HFF-Myc (cell line): ENCODE data around the gene SASH1.

ENCODE experiments used
- DNase-seq: peaks from one replicate; pipeline ENCODE4 v3.0.0-alpha.2; 2011; ENCODE audit warnings: low read depth; ENCODE audit errors: extremely low read depth
- H3K4me3 ChIP-seq: replicated peaks from 2 replicates; pipeline ENCODE4 v1.5.1; 2011; ENCODE audit warnings: low read depth, mild to moderate bottlenecking, control low read depth, low read length
- TF ChIP-seq, protein P1 (sequence below): IDR thresholded peaks from 2 replicates; pipeline ENCODE4 v1.5.1; 2012; ENCODE audit warnings: mild to moderate bottlenecking, low read depth, low read length, control low read depth; ENCODE audit errors: missing control alignments

SASH1 gene

DNA sequence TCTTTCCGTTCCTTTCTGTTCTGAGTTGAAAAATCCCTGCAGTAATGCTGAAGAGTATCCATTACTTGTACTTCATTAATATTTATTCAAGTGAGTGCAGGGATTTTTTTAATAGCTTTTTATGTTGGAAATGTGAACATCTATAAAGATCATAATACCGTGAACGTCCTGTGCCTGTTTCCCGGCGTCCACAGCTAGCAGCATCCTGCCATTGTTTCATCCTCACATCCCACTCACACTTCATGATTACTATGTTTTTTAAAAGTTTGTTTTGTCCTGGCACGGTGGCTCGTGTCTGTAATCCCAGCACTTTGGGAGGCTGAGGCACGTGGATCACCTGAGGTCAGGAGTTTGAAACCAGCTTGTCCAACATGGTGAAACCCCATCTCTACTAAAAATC lies 54.3 kb downstream of the SASH1 start:
- DNase-seq: no peak
- TF ChIP-seq, protein P1, sequence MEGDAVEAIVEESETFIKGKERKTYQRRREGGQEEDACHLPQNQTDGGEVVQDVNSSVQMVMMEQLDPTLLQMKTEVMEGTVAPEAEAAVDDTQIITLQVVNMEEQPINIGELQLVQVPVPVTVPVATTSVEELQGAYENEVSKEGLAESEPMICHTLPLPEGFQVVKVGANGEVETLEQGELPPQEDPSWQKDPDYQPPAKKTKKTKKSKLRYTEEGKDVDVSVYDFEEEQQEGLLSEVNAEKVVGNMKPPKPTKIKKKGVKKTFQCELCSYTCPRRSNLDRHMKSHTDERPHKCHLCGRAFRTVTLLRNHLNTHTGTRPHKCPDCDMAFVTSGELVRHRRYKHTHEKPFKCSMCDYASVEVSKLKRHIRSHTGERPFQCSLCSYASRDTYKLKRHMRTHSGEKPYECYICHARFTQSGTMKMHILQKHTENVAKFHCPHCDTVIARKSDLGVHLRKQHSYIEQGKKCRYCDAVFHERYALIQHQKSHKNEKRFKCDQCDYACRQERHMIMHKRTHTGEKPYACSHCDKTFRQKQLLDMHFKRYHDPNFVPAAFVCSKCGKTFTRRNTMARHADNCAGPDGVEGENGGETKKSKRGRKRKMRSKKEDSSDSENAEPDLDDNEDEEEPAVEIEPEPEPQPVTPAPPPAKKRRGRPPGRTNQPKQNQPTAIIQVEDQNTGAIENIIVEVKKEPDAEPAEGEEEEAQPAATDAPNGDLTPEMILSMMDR: no peak
- H3K4me3 ChIP-seq: no peak overlapping the region

DNA sequence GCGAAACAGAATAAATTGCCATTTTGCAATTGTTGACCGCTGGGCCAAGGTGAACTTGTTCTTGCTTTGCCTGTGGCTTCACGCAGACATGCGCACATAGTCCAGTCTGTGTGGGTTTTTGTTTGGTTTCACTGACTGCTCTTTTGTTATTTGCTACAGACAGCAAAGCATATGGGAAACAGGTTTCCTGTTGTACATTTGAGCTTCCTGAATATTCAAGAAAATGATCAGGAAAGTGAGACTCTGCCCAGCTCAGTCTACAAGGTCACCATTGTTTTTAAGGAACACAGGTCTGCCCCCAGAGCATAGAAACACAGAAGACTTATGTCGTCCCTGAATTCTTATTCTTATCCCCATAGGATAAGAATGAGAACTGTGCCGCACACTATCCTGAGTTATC lies 55.6 kb downstream of the SASH1 start:
- TF ChIP-seq, protein P1: no peak
- no peak for DNase-seq

DNA sequence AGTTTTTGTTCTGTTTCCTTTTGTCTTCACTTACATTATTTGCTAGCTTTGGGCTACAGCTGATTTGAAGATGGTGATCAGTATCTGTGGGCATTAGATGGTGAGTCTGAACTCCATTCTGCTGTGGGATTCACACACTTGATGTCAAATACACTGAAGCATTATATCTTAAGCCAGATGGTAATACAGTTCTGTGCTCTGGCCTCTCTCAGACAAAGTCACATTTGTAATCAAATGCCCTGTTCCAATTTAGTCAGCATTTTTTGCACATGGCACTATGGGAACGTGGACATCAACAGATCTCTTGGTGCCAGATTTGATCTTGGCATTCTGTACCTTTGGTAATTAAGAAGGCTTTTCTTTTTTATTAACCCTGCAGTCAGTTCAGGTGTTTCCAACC lies 56.0 kb downstream of the SASH1 start:
- H3K4me3 ChIP-seq: no peak overlapping the region
- TF ChIP-seq, protein P1: no peak
- no peak for DNase-seq

More for the DNA sequence above, 55.6 kb downstream of the SASH1 start:
- no peak overlapping the region for H3K4me3 ChIP-seq

DNA sequence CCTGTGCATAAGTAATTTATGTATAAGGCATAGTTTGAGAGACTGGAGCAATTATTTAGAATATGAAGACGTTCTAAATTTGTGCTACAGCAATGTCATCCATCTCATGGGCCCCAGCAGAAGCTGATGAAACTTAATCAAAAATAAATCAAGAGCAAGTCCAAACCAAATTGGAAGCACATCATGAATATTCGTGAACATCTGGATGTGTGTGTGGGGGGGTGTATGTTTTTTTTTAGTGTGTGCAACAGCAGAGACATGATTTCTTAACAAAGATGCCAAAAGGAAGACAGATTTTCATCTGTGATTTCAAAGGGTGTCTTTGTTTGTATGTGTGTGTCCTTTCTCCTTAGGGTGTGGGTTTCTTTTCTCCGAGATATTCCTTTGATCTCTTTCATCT lies 58.9 kb downstream of the SASH1 start:
- H3K4me3 ChIP-seq: no peak overlapping the region
- no peak for DNase-seq
- TF ChIP-seq, protein P1: no peak

DNA sequence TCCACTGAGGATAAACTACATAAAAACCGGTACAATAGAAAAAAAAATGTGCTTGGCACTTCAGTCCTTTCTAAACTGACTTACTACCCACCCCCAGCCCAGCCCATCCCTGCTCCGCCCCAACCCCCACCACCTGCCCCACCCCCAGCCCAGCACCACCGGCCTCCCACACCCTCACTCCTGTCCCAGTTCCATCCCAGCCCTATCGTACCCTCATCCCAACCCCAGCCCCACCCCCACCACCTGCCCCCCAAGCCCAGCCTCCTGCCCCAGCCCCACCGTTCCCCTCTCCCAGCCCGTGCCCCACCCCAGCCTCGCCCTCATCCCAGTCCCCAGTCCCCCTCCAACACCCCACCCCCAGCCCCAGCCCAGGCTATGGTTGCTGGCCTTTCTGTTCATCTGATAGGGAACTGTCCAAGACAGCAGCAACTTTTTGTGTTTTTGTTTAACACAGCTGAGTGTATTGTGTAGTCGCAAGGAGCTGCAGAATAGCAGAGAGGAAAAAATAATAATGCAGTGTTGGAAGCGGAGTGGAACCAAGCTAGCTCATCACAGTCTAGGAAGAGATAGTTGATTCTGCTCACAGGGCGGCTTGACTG lies 61.9 kb downstream of the SASH1 start:
- no peak overlapping the region for H3K4me3 ChIP-seq
- TF ChIP-seq, protein P1: no peak
- no peak for DNase-seq

DNA sequence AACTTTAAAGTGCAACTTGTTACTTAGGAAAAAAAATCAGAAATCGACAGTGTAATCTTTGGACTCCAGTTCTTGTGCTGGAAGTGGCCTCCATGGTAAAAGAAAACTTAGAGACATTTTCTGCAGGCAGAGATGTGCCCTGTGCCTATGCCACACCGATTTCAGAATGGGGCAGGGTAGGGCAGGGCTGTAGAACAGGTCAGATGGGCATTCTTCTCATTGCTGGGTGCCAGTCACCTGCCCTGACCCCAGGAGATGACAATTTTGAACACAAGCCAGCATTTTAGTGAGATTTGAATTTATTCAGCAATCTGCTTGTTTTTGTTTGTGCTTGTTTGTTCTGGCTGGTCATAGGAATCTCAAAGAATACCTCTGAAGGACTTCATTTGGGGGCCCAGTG lies 63.3 kb downstream of the SASH1 start:
- DNase-seq: no peak
- TF ChIP-seq, protein P1: no peak
- no peak overlapping the region for H3K4me3 ChIP-seq
